Stimulated activated memory B cell treated with anti-CD40 and anti-IgM and Interleukin-4, amounts not matched to agents 10 μg/mL and 1 μg/mL and 100 μg/mL, for 72 hours (primary cell): ENCODE results near the gene ADARB1.
"Not testable (repeated sequence)": the region's sequence is repeated elsewhere in the genome, so short reads cannot be mapped to it uniquely, and the experiment has no call there.

Experiments
- ATAC-seq: fragments of 150-1000 bp; cut with Tn5 transposase; 2 replicates; pipeline ENCODE4 v1.10.0; 2021
- H3K27ac Mint-ChIP-seq: one replicate; pipeline ENCODE4 v1.8.0; 2022; ENCODE audit warnings: mild to moderate bottlenecking, mixed read lengths
- H3K27me3 Mint-ChIP-seq: one replicate; pipeline ENCODE4 v1.8.0; 2022; ENCODE audit warnings: mixed read lengths
- H3K36me3 Mint-ChIP-seq: one replicate; pipeline ENCODE4 v1.8.0; 2022; ENCODE audit warnings: mixed read lengths
- H3K4me1 Mint-ChIP-seq: one replicate; pipeline ENCODE4 v1.8.0; 2022; ENCODE audit warnings: mixed read lengths
- H3K4me3 Mint-ChIP-seq: one replicate; pipeline ENCODE4 v1.8.0; 2022; ENCODE audit warnings: mild to moderate bottlenecking, moderate library complexity, mixed read lengths
- H3K9me3 Mint-ChIP-seq: one replicate; pipeline ENCODE4 v1.8.0; 2022; ENCODE audit warnings: mixed read lengths

Gene ADARB1

GRCh38 chr21:45143855-45144254 lies 69.5 kb downstream of the ADARB1 start:
- Mint-ChIP-seq H3K36me3 (peaks cover 53% of the 10 kb centered on the region), H3K9me3 (no peaks in the 10 kb centered on the region), H3K27me3 (no peaks in the 10 kb centered on the region), H3K4me3 (no peak overlapping the region), H3K27ac (no peak overlapping the region), H3K4me1 (peaks cover 7% of the 10 kb centered on the region)
- ATAC-seq: no peak

- Mint-ChIP-seq H3K4me1 (no peaks in the 10 kb centered on the region), H3K27me3 (no peaks in the 10 kb centered on the region), H3K36me3 (peaks cover 53% of the 10 kb centered on the region), H3K4me3 (no peak overlapping the region), H3K27ac (no peak overlapping the region), H3K9me3 (no peaks in the 10 kb centered on the region)
- no peak for ATAC-seq
Measured at GRCh38 chr21:45145146-45145545, 70.8 kb downstream of the ADARB1 start.

- peaks cover 53% of the 10 kb centered on the region for H3K36me3 Mint-ChIP-seq
- H3K9me3 Mint-ChIP-seq, H3K4me3 Mint-ChIP-seq, H3K27me3 Mint-ChIP-seq, H3K27ac Mint-ChIP-seq, ATAC-seq, H3K4me1 Mint-ChIP-seq: not testable (repeated sequence)
Measured at GRCh38 chr21:45145846-45146245, 71.5 kb downstream of the ADARB1 start.

- Mint-ChIP-seq H3K4me1 (peaks cover 2% of the 10 kb centered on the region), H3K9me3 (no peaks in the 10 kb centered on the region), H3K27ac (no peak overlapping the region), H3K36me3 (peaks cover 53% of the 10 kb centered on the region), H3K27me3 (no peaks in the 10 kb centered on the region), H3K4me3 (no peak overlapping the region)
- ATAC-seq: no peak
Measured at GRCh38 chr21:45146306-45146705, 71.9 kb downstream of the ADARB1 start.

GRCh38 chr21:45146801-45147200 lies 72.4 kb downstream of the ADARB1 start:
- Mint-ChIP-seq H3K4me3 (no peak overlapping the region), H3K27me3 (no peaks in the 10 kb centered on the region), H3K27ac (no peak overlapping the region), H3K9me3 (no peaks in the 10 kb centered on the region), H3K4me1 (peaks cover 7% of the 10 kb centered on the region), H3K36me3 (peaks cover 53% of the 10 kb centered on the region)
- no peak for ATAC-seq

- Mint-ChIP-seq H3K4me3 (no peak overlapping the region), H3K4me1 (peaks cover 16% of the 10 kb centered on the region), H3K27me3 (no peaks in the 10 kb centered on the region), H3K27ac (no peak overlapping the region), H3K36me3 (peaks cover 53% of the 10 kb centered on the region), H3K9me3 (no peaks in the 10 kb centered on the region)
- no peak for ATAC-seq
Measured at GRCh38 chr21:45147473-45148315, 73.3 kb downstream of the ADARB1 start.

- H3K27ac Mint-ChIP-seq: no peak overlapping the region
- peaks cover 23% of the 10 kb centered on the region for H3K4me1 Mint-ChIP-seq
- no peaks in the 10 kb centered on the region for H3K9me3 Mint-ChIP-seq
- peaks cover 46% of the 10 kb centered on the region for H3K36me3 Mint-ChIP-seq
- ATAC-seq: no peak
- no peaks in the 10 kb centered on the region for H3K27me3 Mint-ChIP-seq
- H3K4me3 Mint-ChIP-seq: no peak overlapping the region
Measured at GRCh38 chr21:45148316-45148990, 74.1 kb downstream of the ADARB1 start.

- H3K4me1 Mint-ChIP-seq: peaks cover 27% of the 10 kb centered on the region
- H3K9me3 Mint-ChIP-seq: no peaks in the 10 kb centered on the region
- no peaks in the 10 kb centered on the region for H3K27me3 Mint-ChIP-seq
- no peak overlapping the region for H3K4me3 Mint-ChIP-seq
- peaks cover 42% of the 10 kb centered on the region for H3K36me3 Mint-ChIP-seq
- H3K27ac Mint-ChIP-seq: no peak overlapping the region
- no peak for ATAC-seq
Measured at GRCh38 chr21:45149021-45149420, 74.6 kb downstream of the ADARB1 start.

GRCh38 chr21:45150638-45151131 lies 76.3 kb downstream of the ADARB1 start:
- Mint-ChIP-seq H3K4me3 (no peak overlapping the region), H3K27ac (no peak overlapping the region), H3K27me3 (no peaks in the 10 kb centered on the region), H3K36me3 (peaks cover 37% of the 10 kb centered on the region), H3K4me1 (peaks cover 39% of the 10 kb centered on the region), H3K9me3 (peaks cover 4% of the 10 kb centered on the region)
- ATAC-seq: no peak

- H3K4me3 Mint-ChIP-seq: peak overlapping the region; percentile 10
- peak overlapping the region; percentile 38 for H3K27ac Mint-ChIP-seq
- ATAC-seq: no peak
- peaks cover 39% of the 10 kb centered on the region for H3K36me3 Mint-ChIP-seq
- H3K9me3 Mint-ChIP-seq: peaks cover 13% of the 10 kb centered on the region
- peaks cover 48% of the 10 kb centered on the region for H3K4me1 Mint-ChIP-seq
- no peaks in the 10 kb centered on the region for H3K27me3 Mint-ChIP-seq
Measured at GRCh38 chr21:45151445-45152160, 77.2 kb downstream of the ADARB1 start.

GRCh38 chr21:45152265-45152746 lies 77.9 kb downstream of the ADARB1 start:
- H3K4me1 Mint-ChIP-seq: peaks cover 49% of the 10 kb centered on the region
- ATAC-seq: peak; percentile 93
- H3K9me3 Mint-ChIP-seq: peaks cover 14% of the 10 kb centered on the region
- H3K27me3 Mint-ChIP-seq: no peaks in the 10 kb centered on the region
- H3K27ac Mint-ChIP-seq: peak overlapping the region; percentile 38
- H3K4me3 Mint-ChIP-seq: peak overlapping the region; percentile 66
- peaks cover 45% of the 10 kb centered on the region for H3K36me3 Mint-ChIP-seq

GRCh38 chr21:45153358-45154318 lies 79.3 kb downstream of the ADARB1 start:
- peak; percentile 77 for ATAC-seq
- peaks cover 54% of the 10 kb centered on the region for H3K4me1 Mint-ChIP-seq
- H3K9me3 Mint-ChIP-seq: peaks cover 19% of the 10 kb centered on the region
- H3K4me3 Mint-ChIP-seq: peak overlapping the region; percentile 6
- peaks cover 47% of the 10 kb centered on the region for H3K36me3 Mint-ChIP-seq
- no peak overlapping the region for H3K27ac Mint-ChIP-seq
- H3K27me3 Mint-ChIP-seq: no peaks in the 10 kb centered on the region

- peaks cover 21% of the 10 kb centered on the region for H3K9me3 Mint-ChIP-seq
- peaks cover 46% of the 10 kb centered on the region for H3K36me3 Mint-ChIP-seq
- H3K4me1 Mint-ChIP-seq: peaks cover 62% of the 10 kb centered on the region
- no peaks in the 10 kb centered on the region for H3K27me3 Mint-ChIP-seq
- no peak for ATAC-seq
- no peak overlapping the region for H3K27ac Mint-ChIP-seq
- no peak overlapping the region for H3K4me3 Mint-ChIP-seq
Measured at GRCh38 chr21:45154511-45155508, 80.4 kb downstream of the ADARB1 start.
